GM19351 (cell line): ENCODE measurements around the gene NUBP2.
A peak's percentile ranks its signal among the peaks of the same experiment; 100 is the strongest.

Experiments
- ATAC-seq: cut with Tn5 transposase; IDR thresholded peaks from one replicate; pipeline ENCODE4 v1.9.1; 2021; ENCODE audit warnings: mild to moderate bottlenecking, moderate library complexity; ENCODE audit not compliant: unreplicated experiment

Gene NUBP2

GRCh38 chr16:1771188-1771863 is 11.4 kb upstream of the NUBP2 start, which contains the start of gene NME3:
TSS of gene NME3 (minus strand) at chr16:1771543. CDS start at chr16:1771534, 9 bp downstream.
- ATAC-seq, result no peak

GRCh38 chr16:1771864-1772361 is 10.8 kb upstream of the NUBP2 start:
- no peak for ATAC-seq

GRCh38 chr16:1772362-1772907 is 10.3 kb upstream of the NUBP2 start, which contains the start of gene EME2:
TSS of gene EME2 (plus strand) at chr16:1772810. CDS start at chr16:1773228, 418 bp downstream.
- ATAC-seq, result peak; percentile 6

DNA sequence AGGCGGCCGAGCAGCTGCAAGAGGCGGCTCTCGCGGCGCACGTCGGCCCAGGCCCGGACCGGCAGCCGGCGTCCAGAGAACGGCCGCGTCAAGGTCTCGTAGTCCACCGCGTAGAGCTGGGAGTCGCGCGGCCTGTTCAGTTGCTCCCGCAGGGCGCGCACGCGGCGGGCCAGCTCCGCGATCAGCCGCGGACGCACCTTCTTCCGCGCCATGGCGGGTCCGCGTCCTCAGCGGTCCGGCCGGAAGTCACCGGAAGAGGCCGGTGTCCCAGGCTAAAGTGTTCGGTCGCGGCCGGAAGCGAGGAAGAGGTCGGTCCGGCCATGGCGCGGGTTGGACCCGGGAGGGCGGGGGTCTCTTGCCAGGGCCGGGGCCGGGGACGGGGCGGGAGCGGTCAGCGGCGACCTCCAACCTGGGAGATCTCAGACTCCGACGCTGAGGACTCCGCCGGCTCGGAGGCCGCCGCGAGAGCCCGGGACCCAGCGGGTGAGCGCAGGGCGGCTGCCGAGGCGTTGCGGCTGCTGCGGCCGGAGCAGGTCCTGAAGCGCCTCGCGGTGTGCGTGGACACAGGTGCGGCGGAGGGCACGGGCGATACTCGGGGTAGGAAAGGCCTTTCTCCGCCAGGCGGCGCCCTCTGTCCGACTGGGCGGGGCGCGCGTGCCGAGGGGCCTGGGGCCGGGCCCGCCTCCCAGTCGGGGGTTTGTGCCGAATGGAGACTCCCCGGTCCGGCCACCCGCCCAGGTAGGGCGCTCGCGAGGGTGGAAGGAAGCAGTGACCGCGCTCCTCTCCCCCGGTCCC is 9.7 kb upstream of the NUBP2 start, which contains the start of gene MRPS34:
Gene MRPS34, minus strand, starts transcription at position 227 of the 795 bp plus-strand sequence. Its CDS starts 15 bp downstream, at position 212.
- peak; percentile 57 for ATAC-seq

DNA sequence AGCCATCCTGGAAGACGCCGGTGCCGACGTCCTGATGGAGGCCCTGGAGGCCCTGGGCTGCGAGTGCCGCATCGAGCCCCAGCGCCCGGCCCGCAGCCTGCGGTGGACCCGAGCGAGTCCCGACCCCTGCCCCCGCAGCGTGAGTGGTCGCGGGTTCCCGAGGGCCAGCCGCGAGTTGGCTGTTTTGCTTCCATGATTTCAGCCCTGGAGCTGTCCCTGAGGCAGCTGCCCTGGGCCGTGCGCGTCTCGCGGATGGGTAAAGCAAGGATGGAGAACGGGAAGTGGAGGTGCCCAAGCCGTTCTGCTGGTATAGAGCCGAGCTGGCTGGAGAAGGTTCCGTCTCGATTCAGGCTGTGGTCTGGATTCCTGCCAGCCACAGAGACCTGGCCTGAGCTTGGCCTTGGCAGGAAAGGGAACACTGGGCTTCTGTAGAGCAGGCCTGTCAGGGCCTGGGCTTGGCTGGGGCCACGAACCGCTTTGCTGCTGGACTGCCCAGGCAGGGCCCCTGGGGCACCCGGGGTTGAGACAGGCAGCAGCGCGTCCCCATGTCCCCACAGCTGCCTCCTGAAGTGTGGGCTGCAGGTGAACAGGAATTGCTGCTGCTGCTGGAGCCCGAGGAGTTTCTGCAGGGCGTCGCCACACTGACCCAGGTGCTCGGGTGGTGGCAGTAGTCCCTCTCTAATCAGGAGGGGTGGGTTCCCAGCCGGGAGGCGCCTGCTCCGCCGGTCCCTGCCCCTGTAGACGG is 8.9 kb upstream of the NUBP2 start:
- no peak for ATAC-seq

GRCh38 chr16:1774448-1774780 is 8.3 kb upstream of the NUBP2 start:
- ATAC-seq, result no peak

- ATAC-seq, result no peak
Observed at GRCh38 chr16:1775006-1775845, 7.5 kb upstream of the NUBP2 start.

DNA sequence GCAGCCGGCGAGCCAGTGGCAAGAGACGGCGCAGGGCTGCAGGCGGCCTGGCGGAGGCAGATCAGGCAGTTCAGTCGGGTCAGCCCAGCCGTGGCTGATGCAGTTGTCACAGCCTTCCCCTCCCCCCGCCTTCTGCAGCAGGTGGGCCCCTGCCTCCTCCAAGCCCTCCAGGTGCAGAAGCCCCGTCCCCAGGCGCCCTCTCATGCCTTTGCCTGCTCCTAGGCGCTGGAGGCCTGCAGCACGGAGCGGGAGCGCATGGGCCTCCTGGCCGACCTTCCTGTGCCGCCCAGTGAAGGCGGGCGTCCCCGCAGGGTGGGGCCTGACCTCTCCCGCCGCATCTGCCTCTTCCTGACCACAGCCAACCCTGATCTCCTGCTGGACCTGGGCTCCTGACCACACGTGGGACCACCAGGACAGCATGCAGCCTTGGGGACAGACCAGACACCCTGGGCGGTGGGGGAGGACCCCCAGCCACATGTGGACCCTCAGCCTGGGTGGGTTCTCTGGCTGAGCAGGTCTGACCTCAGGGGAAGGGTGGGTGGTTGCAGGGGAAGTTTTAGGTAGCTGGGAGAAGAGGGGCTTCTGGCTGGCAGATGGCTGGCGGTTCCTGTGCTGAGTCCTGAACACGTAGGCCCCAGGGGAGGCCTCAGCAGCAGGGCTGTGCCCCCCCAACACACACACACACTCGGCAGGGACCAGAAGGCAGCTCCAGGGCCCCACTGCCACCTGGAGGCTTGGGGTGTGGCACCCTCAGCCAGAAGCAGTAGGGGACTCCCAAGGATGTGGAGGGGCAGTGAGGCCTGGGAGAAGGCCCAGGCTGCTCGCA is 6.7 kb upstream of the NUBP2 start:
- ATAC-seq, result no peak

DNA sequence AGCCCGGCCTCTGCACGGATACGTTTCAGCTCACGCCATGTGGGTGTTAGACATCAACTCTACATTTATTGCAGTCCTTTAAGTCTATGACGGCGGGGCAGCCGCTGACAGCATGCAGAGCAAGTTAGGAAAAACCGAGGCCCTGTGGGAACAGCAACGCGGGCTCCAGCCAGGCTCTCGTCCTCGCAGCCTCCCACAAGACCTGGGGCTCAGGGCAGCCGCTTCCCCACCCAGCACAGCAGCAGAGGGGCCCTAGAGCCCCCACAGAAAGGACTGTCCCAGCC is 6.1 kb upstream of the NUBP2 start:
- ATAC-seq, result no peak

GRCh38 chr16:1776991-1777374 is 5.8 kb upstream of the NUBP2 start:
- ATAC-seq, result no peak

DNA sequence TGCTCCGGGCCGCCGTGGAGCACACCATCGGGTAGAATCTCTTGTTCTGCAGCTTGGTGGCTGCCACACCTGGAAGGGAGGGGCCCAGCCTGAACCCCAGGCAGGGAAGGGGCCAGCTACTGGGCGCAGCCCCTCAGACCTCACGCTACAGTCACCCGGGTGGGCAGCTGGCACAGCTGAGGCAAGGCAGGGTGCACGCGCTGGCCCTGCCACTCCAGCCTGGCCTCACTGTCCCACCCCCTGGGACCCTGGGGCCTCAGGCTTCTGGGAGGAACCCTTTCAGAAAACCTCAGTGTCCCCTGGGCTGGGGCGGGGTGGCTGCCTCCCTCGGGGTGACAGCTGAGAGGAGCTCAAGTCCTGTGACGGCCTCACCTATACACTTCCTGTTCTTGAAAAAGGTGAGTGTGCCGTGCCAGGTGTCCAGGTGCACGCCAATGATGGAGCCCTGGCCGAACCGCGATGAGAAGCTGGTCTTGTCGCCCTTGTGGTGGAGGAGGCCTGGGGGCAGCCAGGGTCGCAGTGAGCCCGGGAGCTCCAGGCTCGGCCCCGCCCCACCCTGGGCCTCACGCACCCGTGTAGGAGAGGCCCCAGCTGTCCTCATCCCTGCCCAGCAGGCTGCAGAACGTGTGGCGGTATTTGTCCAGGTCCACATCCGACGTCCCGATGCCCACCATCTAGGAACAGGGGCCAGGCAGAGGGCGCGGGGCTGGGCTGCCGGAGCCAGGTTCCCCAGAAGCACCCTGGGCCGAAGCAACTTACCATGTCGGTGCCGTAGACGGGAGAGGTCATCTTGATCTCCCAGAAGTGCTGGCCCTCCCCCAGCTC is 5.2 kb upstream of the NUBP2 start:
- no peak for ATAC-seq

DNA sequence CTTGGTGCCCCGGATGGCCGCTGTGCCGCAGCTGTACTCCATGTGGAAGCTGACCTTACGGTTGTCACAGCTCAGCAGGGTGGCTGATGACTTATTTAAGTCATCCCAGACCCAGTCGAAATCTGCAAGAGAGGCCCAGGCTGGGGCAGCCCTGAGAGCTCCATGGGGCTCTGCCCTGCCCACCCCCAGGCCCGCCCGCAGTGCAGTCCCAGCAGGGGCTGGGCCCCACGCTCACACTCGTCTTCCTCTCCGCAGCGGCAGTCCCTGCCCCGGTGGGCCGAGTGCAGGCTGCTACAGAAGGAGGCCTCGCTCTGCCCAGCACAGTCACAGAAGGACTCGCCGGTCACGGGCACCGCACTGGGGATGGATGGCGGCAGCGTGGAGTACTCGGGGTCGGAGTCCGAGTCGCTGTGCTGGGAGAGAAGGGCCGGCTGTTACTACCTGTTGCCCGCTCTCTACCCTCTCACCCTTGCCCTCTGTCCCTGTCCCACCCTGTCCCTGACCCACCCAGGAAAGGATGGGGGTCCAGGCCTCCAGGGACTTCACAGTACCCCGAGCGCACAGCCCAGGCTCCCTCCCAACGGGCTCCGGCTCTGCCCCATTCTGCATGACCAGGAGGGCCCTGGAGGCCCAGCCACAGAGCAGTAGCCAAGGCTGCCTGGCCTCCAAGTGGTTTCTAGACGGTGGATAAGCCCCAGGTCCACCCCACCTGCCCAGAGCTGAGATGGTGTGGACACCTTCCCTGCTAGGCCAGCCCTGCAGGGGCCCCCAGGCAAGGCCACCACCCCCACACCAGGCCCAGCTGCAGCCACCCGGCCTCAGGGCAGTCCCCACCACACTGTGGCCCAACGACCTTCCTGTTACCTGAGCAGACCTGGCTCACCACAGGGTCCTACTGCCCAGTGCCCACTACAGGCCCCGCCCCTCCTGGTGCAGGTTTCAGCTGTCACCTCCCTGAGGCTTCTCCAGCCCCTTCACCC is 4.3 kb upstream of the NUBP2 start:
- no peak for ATAC-seq

DNA sequence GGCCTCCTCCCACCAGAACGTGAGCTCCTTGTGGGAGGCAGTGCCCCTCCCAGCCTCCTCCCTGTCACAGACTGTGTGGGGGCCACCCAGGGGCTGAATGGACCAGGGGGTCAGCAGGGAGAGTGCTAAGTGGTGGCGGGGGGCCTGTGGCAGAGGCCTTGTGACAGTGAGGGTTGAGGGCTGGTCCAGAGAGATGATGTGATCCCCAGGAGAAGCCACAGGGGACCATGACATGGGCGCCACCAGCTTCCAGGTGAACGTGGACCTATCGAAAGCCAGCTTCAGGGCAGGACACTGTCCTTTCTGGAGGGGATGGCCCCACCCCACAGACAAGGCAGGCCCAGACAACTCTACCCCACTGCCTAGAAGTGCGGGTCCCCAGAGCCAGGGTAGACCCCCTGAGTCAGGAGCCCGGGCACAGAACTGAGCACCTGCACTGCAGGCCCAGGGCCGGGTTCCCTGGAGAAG is 3.5 kb upstream of the NUBP2 start:
- no peak for ATAC-seq

DNA sequence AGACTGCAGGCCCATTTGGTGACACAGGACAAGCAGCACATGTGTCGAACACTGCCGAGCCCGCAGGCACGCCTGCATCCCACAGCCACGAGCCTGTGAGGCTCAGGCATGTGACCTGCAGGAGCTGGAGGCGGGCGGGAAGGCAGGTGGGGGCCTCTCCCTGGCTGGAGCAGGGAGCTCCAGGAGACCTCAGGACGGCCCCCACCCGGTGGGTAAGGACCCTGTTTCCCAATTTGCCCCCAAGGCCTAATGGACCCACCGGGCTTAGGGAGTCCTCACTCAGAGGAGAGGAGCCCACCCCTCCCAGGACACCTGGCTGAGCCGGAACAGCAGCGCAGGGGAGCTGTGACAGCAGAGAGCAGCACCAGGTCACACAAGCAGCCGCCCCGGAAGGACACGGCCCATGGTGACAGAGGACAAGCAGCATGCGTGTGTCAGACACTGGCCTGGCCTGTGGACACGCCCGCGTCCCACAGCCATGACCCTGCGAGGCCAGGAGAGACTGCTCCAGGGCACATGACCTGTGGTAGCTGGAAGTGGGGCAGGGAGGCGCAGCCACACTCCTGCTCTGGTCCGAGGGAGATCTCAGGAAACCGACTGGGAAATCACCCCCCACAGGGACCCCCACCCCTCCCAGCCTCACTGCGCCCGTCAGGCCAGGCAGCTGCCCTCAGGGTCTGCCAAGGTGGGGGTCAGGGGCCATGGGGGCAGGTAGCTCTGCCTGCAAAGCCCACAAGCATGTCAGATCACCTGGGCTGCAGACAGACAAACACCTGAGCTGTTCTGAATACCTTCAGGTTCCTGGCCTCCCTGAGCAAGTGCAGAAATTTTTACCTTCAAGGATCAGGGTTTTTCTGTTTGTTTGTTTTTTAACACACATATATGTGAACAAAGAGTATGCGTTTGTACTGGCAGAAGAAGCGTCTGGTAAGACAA is 2.8 kb upstream of the NUBP2 start:
- no peak for ATAC-seq

DNA sequence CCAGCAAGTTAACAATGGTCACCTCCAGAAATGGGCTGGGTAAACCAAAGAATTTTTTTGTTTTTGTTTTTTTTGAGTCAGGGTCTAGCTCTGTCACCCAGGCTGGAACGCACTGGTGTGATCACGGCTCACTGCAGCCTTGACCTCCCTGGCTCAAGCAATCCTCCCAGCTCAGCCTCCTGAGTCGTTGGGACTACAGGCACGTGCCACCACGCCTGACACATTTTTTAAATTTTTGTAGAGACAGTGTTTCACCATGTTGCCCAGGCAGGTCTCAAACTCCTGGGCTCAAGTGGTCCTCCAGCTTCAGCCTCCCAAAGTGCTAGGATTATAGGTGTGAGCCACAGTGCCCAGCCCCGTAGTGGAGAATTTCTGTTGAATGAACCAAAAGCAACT is 2.1 kb upstream of the NUBP2 start:
- no peak for ATAC-seq

- ATAC-seq, result no peak
Observed at GRCh38 chr16:1781254-1781653, 1.5 kb upstream of the NUBP2 start.
